GM10847 (cell line): ENCODE results near the gene PGAM1.

ENCODE experiments used
- POLR2A ChIP-seq: IDR thresholded peaks from 2 replicates; pipeline ENCODE4 v1.6.1; 2011; ENCODE audit not compliant: insufficient read length; ENCODE audit errors: extremely low read depth

Gene PGAM1

GRCh38 chr10:97468162-97468561, 42.2 kb downstream of the PGAM1 start:
- no peak for TF ChIP-seq POLR2A

- no peak for TF ChIP-seq POLR2A
Observed at GRCh38 chr10:97474918-97475317, 48.9 kb downstream of the PGAM1 start.

DNA sequence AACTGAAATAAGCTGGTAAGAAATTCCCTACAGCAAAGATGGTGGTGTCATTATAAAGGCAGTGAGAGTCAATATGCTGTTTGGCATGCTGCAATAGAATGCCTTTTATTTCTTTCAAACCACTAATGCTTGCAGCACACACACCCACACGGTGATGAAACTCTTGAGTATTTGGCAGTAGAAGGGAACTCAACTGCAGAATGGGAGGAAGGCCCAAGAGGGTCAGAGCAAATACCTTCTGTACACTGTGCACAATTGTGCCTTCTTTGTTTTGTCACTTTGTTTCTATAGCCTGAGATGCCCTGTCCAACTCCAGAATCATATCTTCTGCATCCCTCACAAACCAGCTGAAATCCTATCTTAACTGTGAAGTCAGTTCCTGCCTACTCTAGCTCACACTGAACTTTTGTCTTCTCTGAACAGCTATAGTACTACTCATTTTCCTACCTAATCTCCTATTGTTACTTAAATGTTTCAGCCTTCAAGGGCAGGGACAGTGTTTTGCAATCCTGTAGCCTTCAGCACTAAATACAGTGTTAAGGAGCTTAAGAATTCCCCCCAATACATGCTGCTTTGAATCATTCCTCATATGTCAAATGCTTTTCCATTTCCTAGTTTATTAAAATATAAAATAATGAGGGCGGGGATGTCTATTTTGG, 50.1 kb downstream of the PGAM1 start:
- no peak for TF ChIP-seq POLR2A

GRCh38 chr10:97479939-97480338, 53.9 kb downstream of the PGAM1 start:
- TF ChIP-seq POLR2A, result no peak

- TF ChIP-seq POLR2A, result no peak
Observed at GRCh38 chr10:97481071-97481470, 55.1 kb downstream of the PGAM1 start.

- TF ChIP-seq POLR2A, result no peak
Observed at GRCh38 chr10:97482381-97482780, 56.4 kb downstream of the PGAM1 start.
